Neural progenitor cell (in vitro differentiated cells): ENCODE measurements around the gene MSN.

Experiments
- EZH2 ChIP-seq: fragments of 200-600 bp; sonication (generic); IDR thresholded peaks from 2 replicates; pipeline ENCODE4 v1.6.1; 2017; ENCODE audit warnings: antibody characterized with exemption, mild to moderate bottlenecking, moderate library complexity
- EZH2phosphoT487 ChIP-seq: fragments of 200-600 bp; sonication (generic); IDR thresholded peaks from 2 replicates; pipeline ENCODE4 v1.6.1; 2017; ENCODE audit warnings: antibody characterized with exemption
- TF ChIP-seq, protein P1 (sequence below): fragments of 200-600 bp; sonication (generic); IDR thresholded peaks from 2 replicates; pipeline ENCODE4 v1.5.1; 2017; ENCODE audit warnings: antibody characterized with exemption, mild to moderate bottlenecking

DNA sequence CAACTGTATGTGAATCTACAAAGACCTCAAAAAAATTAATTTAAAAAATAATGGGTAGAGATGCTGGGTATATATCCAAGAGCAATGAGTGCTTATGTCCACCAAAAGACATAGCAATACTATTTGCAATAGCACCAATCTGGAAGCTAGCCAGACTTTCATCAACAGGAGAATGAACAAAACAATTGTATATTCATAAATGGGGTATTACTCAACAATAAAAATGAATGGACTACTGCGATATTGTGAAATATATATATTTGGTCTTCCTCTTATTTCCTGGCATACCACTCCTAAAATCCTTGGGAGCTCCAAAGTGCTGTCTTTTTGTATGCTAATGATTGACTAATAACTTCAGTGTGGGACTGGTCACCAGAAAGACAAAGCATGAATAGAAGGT lies 77.5 kb downstream of the MSN start:
- TF ChIP-seq, protein P1, sequence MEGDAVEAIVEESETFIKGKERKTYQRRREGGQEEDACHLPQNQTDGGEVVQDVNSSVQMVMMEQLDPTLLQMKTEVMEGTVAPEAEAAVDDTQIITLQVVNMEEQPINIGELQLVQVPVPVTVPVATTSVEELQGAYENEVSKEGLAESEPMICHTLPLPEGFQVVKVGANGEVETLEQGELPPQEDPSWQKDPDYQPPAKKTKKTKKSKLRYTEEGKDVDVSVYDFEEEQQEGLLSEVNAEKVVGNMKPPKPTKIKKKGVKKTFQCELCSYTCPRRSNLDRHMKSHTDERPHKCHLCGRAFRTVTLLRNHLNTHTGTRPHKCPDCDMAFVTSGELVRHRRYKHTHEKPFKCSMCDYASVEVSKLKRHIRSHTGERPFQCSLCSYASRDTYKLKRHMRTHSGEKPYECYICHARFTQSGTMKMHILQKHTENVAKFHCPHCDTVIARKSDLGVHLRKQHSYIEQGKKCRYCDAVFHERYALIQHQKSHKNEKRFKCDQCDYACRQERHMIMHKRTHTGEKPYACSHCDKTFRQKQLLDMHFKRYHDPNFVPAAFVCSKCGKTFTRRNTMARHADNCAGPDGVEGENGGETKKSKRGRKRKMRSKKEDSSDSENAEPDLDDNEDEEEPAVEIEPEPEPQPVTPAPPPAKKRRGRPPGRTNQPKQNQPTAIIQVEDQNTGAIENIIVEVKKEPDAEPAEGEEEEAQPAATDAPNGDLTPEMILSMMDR, result no peak
- no peak for TF ChIP-seq EZH2
- TF ChIP-seq EZH2phosphoT487, result no peak
